HG03097 (cell line): Measurements from ENCODE around the gene INTS7.

ENCODE experiments used
- ATAC-seq: cut with Tn5 transposase; IDR thresholded peaks from one replicate; pipeline ENCODE4 v1.9.1; 2021; ENCODE audit not compliant: unreplicated experiment, low FRiP score

The INTS7 gene

GRCh38 chr1:211910913-211911485, 124.4 kb downstream of the INTS7 start:
- ATAC-seq: no peak

GRCh38 chr1:211910113-211910884, 125.1 kb downstream of the INTS7 start:
- ATAC-seq: no peak

DNA sequence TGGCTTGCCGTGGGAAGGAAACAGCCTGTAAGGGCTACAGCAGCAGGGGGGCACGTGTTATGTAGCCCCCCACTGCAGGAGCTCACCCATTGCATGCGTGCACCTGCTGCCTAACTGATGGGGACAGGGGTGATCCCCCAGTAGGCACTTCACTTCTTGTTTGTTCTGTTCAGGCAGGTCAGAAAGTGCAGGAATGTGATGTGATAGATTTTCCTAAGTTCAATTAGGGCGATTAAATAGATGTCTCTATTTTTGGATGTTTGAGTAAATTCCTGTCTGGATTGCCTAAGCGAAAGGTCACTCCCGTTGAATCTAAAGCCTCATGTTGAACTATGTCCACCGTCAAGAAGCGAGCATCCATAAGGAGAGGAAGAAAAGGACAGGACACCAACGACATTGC, 126.0 kb downstream of the INTS7 start:
- ATAC-seq: no peak

DNA sequence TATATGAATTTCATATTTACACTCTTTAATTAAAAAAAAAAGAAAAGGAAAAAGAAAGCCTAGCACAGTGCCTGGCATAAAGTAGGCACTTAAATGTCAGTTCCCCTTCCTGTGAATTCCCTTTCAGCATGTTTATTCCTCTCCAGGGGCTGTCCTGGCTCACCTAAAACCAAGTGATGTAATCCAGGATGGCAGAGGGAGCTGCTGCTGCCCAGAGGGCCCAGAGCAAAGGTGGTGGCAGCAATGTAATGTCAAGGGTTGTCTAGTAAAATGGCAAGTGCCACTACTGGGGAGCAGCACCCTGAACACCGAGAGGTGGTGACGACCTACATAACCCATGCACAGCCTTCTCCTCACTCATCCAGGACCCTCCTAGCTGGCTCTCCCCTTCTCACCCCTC, 126.4 kb downstream of the INTS7 start:
- ATAC-seq: no peak

GRCh38 chr1:211908453-211908852, 126.9 kb downstream of the INTS7 start:
- ATAC-seq: no peak

DNA sequence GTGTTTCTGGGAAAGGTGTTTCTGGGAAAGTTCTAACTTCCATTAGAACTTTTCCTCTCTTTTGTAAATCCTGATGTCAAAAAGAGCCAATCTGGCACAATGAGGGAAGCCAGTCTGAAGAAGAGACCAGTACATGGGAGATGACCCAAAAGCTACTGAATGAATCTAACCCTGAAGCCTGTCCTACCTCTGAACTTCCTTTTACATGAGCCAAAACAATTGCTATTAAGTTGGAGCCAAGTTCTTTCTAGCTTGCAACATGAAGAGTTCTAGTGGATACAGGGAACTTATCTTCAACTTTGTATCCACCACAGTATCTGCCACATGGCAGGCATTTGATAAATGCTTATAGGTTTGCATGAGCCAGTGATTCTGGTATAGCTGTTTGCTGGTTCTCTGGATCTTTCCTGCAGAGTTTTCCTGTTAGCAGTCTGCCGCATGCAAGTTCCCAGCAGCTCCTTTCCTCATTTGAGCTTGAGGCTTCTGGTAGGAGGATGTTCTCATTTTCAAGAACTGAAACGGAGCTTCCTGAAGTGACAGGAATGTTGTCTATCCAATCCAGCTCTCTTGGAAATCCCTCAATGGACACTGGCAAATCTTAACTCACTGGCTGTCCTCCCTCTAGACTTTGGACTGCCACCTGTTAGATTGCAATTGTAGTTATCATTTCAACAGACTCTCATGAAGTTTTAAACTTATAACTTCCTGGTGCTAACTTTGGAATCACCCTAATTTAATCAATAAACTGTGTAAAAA, 131.7 kb downstream of the INTS7 start:
- no peak for ATAC-seq

GRCh38 chr1:211902624-211903291, 132.6 kb downstream of the INTS7 start:
- ATAC-seq: no peak

GRCh38 chr1:211901945-211902344, 133.4 kb downstream of the INTS7 start:
- ATAC-seq: no peak

DNA sequence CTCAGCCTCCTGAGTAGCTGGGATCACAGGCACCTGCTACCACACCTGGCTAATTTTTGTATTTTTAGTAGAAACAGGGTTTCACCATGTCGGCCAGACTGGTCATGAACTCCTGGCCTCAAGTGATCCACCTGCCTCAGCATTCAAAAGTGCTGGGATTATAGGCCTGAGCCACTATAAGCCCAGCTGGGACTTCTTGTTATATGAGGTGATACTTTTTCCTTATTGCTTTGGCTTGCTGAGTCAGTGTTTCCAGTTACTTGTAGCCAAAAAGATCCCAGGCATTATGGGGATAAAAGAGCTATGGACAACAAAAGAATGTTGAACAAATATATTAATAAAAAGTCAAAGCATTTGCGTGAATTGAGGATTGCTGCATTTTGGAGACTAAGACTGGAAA, 134.9 kb downstream of the INTS7 start:
- ATAC-seq: no peak

DNA sequence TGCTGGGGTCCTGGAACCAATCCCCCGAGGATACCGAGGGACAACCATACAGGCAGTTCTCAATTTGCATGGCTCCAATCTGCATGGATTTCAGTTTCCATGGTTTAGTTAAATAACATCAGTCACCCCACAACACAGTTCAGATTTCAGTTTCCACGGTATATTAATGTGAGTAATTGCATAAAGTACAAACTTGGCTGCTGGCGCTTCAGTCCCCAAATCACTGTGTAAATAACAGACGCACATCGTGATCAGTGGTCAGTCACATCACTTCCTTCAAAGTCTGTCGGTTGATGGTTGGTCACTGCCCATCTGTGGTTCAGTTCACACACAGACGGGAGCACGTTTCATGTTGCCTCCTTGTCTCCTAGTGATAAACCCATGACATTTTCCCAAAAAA, 138.4 kb downstream of the INTS7 start:
- ATAC-seq: no peak

DNA sequence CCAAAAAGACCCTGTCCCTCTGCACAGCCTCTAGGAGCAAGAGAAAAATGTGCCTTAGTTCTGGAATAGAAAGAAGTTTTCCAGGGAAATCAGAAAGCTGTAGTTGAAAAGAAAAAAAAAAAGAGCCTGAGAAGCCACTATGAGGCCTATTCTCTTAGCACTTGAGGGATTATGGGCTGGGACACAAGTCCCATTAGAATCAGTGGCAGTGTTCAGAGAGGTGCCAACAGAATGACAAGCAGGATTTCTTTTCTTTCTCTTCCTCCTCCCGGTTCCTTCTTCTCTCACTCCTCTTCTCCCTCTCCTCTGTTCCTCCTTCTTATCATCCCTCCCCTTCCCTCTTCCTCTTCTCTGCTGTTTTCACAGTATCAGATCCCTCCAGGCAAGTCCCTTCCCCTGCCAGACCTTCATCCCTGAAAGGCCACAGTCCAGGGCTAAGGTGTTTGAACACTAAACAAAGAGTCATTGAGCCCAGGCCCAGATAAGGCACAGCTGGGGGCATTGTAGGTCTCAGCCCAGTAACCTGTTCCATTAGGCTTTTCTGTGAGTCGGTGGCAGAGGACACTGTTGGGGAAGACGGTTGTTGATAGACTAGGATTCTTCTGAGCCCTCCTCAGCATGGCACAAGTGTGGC, 140.1 kb downstream of the INTS7 start:
- ATAC-seq: no peak

GRCh38 chr1:211894312-211894711, 141.0 kb downstream of the INTS7 start:
- no peak for ATAC-seq

GRCh38 chr1:211893260-211893659, 142.1 kb downstream of the INTS7 start:
- ATAC-seq: no peak

DNA sequence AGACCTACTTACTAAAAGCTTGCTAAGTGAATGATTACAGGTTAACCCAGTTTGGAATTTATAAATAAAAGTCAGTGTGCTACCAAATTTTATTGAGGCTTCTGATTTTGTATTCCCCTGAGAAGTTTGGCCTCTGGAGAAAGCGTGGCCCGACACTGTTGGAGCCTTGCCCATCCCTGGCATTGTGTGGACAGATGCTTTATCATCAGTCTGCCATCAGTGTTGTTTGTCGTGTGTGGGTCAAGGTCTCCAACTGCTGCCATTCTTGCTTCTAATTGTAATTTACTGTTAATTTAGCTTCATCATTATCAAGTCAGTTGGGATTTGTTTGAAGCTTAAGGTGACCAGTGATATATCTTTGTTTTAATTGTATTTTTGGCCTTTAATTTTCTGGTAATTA, 142.8 kb downstream of the INTS7 start:
- ATAC-seq: no peak

- no peak for ATAC-seq
Observed at GRCh38 chr1:211891708-211892107, 143.6 kb downstream of the INTS7 start.
